Iris pigment epithelial cell (primary cell): Measurements from ENCODE around the gene IL1RAPL1.
A peak's percentile ranks its signal among the peaks of the same experiment; 100 is the strongest.

Experiments used
- DNase-seq: peaks from one replicate; pipeline ENCODE4 v3.0.0-alpha.2; 2011; ENCODE audit warnings: low read depth

Gene IL1RAPL1

GRCh38 chrX:29890646-29891200 is 1303.5 kb downstream of the IL1RAPL1 start:
- peak; percentile 12 for DNase-seq

- no peak for DNase-seq
Measured at GRCh38 chrX:29902004-29902403, 1314.8 kb downstream of the IL1RAPL1 start.

GRCh38 chrX:29903360-29903759 is 1316.1 kb downstream of the IL1RAPL1 start:
- peak; percentile 12 for DNase-seq

- no peak for DNase-seq
Measured at GRCh38 chrX:29911673-29912072, 1324.4 kb downstream of the IL1RAPL1 start.

DNA sequence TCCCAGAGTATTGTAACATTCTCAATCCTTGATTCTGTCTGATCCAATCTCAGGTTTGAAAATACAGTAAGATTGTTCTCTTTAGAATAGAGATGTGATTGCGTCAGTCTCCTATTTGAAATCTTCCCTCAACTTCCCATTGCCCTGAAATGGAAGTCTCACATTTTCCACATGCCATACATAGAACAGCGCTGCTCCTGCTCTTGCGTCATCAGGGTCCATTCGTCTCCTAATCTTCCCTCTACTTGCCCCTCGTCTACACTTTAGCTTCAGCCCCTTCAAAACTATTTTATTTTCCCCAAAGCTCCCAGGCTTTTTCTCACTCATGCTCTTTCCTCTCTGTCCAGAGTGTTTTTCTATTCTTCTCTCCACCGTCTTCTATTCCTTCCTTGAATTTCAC is 1326.4 kb downstream of the IL1RAPL1 start:
- DNase-seq, result peak; percentile 8

GRCh38 chrX:29922607-29923006 is 1335.4 kb downstream of the IL1RAPL1 start:
- DNase-seq, result no peak

GRCh38 chrX:29926056-29926455 is 1338.8 kb downstream of the IL1RAPL1 start:
- no peak for DNase-seq

DNA sequence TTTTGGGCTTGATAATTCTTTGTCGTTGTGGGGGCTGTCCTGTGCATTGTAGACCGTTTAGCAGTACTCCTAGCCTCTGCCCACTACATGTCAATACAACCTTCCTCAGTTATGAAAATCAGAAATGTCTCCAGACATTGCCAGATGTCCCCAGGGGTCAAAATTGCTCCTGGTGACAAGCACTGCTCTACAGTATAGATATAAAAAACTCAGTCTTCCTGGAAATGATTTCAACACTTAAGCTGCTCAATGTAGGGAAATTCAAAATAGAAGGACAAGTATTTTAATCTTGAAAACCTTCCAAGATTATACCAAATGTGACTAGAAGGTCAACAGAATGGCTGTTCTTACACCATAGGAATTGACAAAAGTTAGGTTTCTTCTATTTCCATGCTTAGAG is 1339.4 kb downstream of the IL1RAPL1 start:
- DNase-seq, result no peak

GRCh38 chrX:29935455-29935854 is 1348.2 kb downstream of the IL1RAPL1 start:
- DNase-seq, result no peak

- DNase-seq, result no peak
Measured at GRCh38 chrX:29940750-29941149, 1353.5 kb downstream of the IL1RAPL1 start.

GRCh38 chrX:29941287-29941686 is 1354.0 kb downstream of the IL1RAPL1 start:
- DNase-seq, result peak; percentile 39

GRCh38 chrX:29947225-29947624 is 1360.0 kb downstream of the IL1RAPL1 start:
- peak; percentile 33 for DNase-seq

DNA sequence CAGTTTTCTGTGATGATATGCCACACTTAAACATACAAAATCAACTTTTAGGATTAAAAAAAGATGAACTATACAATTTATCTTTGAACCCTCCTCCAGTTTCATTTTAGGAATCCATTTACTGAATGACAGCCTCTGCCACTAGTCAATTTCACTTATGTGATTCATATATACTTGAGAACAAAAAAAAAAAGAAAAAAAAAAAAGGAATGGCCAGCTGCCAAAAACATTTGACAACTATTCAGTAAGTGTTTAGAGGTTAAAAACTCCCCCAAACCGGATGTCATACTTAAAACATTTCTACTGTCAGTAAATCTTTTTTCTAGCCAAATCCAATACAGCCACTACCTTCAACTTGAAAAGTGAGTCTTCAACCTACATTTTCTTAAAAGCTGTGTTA is 1361.4 kb downstream of the IL1RAPL1 start:
- peak; percentile 70 for DNase-seq

- peak; percentile 48 for DNase-seq
Measured at GRCh38 chrX:29952016-29952415, 1364.8 kb downstream of the IL1RAPL1 start.

GRCh38 chrX:29962061-29962460 is 1374.8 kb downstream of the IL1RAPL1 start:
- no peak for DNase-seq

DNA sequence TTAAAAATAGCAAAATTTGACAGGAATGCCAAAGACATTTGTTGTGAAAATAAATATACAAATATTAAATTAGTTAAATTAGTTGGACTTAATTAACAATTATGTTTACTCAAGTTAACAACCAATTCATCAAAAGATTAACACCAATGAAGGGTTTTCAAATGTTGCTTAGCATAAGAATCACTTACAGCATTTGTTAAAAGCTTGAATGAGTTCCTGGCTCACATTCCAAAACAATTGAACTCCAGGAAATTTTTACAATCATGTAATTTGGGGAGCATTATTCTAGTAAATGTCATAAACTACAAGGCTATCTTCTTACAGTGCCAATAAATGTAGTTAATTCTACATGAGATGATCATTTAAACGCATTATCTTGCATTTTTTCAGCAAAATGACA is 1378.4 kb downstream of the IL1RAPL1 start:
- DNase-seq, result no peak

DNA sequence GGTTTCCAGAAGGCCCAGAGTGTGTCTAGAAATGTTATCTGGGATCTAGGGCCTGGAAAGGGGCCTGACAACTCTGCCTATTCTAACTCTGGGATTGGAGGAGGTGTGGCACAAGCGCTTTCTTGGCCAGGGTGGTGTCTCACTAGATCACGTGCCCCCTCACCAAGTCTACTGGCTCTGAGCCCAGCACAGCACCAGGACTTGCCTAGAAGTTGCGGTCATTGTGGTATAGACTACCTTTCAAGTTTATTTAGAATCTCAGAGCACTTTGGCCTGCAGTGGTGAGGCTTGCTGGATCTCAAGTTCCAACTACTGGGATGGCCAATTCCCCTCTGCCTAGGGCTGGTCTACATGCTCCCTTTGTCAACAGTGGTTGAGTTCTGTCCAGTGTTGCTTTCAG is 1404.8 kb downstream of the IL1RAPL1 start:
- no peak for DNase-seq

DNA sequence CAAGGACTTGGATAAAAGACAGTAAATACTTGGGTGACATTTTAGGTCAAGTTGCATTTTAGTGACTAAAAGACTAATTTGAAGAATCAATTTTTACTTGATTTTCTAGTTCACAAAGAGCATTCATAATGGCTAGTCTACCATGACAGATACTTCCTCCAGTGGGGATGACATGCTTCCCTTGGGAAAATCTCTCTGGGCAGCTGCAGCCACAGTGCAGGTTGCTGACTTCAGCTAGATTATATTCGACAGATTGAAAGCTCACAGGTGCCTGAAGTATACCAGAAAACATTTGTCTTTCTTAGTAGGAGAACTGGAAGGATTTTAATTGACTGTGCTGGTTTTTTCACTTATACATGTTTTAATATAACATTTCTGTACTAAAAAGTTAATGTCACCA is 1418.6 kb downstream of the IL1RAPL1 start:
- DNase-seq, result no peak
